Ramos (cell line): Measurements from ENCODE around the gene RXRA.
"Not testable (repeated sequence)": the region's sequence is repeated elsewhere in the genome, so short reads cannot be mapped to it uniquely, and the experiment has no call there.

ENCODE experiments used
- in situ Hi-C: fragments of 300-500 bp; cut with MboI; formaldehyde crosslinking; loops from one replicate; pipeline ENCODE4 v1.14.3; 2022; ENCODE audit warnings: low sequenced_read_pairs; ENCODE audit not compliant: unreplicated experiment

Gene RXRA

DNA sequence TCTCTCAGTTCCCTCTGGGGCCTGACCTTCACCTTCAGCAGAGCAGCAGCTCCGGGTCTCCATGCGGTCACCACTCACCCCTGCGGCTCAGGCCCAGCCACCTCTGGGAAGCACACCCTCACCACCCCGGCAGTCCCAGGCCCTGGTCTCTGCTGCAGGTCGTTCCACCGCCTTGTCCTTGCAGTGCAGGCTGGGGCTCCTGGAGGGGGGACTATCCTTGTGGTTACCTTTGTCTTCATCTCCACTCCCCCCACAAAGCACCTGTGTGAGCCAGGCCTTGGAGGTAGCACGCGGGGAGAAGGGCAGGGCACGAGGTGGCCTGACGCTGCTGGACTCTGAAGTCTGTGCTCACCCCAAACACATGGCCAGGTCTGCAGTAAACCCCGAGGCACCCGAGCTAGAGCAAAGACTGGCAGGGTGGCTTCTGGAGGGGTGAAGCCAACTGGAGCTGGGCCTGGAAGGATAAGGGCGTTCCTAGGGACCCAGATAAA is 33.2 kb upstream of the RXRA start:
- in situ Hi-C loops = no loop called here

GRCh38 chr9:134293611-134294152 is 32.6 kb upstream of the RXRA start:
- in situ Hi-C loops = no loop called here

DNA sequence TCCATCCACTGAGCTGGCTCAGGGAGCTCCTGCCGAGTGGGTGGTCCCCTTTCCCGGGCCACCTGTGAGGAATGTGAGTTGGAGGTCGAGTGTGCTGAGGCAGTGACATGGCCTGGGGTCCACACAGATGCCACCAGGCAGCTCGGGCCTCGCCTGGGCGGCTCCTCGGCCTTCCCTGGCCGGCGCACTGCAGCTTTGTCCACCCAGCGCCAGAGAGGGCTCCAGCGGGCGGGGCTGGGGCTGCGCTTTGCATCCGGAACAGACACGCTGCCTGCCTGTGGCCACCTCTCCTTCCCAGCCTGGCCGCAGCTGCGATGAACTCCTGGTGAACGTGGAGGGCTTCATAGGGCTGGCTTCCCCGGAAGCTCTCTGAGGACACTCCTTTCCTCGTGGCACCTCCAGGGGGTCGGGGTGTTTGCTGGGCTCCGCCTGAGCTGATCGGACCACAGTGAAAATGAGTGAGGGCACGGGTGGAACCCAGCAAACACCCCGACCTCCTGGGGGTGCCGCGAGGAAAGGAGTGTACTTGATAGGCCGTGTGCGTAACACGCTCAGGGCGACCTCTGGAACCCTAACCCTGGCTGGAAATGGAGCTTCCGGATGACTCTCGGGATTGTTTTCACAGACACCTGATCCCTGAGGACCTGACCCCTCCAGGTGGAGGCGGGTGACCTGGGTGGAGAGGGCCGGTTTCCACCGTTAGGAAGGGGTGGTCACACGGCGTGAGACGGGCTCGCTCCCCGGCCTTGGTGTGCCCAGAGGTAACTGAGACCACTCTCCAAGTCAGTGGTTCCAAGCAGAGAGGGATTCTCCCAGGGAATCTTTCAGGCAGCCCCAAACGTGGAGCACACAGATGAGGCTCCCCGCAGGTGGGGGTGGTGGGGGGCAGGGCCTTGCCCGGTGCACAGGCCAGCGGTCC is 31.8 kb upstream of the RXRA start:
- in situ Hi-C loops = no loop called here

DNA sequence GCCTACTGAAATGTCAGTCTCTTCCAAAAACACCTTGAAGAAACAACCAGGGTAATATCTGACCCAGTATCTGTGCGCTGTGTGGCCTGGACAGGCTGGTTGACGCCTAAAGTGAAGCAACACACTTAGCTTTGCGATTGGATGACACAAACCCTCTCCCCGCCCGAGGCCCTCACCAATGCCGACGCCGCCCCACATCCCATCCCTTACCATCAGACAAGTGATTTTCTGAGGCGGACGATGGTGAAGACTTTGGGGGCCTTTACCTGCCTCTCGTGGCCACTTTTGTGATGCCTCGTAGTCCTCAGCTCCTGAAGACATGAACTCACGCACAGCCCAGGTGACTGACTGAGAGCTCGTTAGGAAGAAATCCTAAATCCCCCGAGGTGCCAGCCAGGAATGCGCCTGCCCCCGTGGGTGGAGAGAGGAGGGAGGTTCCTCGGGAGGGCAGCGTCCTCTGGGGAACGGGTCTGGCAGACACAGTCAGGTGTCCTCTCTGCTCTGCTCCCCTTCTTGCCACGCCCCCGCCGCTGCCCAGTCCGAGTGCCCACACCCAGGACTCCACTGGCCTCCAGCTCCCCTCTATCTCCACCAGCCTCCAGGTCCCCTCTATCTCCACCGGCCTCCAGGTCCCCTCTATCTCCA is 31.0 kb upstream of the RXRA start:
- in situ Hi-C loops = no loop called here

- in situ Hi-C loops = no loop called here
These were observed 30.5 kb upstream of the RXRA start for GRCh38 chr9:134295746-134296250.

- in situ Hi-C loops = no loop called here
These were observed 29.8 kb upstream of the RXRA start for GRCh38 chr9:134296301-134297082.

- in situ Hi-C loops = no loop called here
These were observed 29.2 kb upstream of the RXRA start for GRCh38 chr9:134297083-134297410.

- in situ Hi-C loops = no loop called here
These were observed 28.7 kb upstream of the RXRA start for GRCh38 chr9:134297576-134297975.

GRCh38 chr9:134298000-134298399 is 28.3 kb upstream of the RXRA start:
- in situ Hi-C loops = no loop called here

- in situ Hi-C loops = no loop called here
These were observed 27.2 kb upstream of the RXRA start for GRCh38 chr9:134299068-134299467.

GRCh38 chr9:134299883-134300282 is 26.4 kb upstream of the RXRA start:
- in situ Hi-C loops = no loop called here

GRCh38 chr9:134301387-134302129 is 24.7 kb upstream of the RXRA start:
- in situ Hi-C loops = no loop called here

DNA sequence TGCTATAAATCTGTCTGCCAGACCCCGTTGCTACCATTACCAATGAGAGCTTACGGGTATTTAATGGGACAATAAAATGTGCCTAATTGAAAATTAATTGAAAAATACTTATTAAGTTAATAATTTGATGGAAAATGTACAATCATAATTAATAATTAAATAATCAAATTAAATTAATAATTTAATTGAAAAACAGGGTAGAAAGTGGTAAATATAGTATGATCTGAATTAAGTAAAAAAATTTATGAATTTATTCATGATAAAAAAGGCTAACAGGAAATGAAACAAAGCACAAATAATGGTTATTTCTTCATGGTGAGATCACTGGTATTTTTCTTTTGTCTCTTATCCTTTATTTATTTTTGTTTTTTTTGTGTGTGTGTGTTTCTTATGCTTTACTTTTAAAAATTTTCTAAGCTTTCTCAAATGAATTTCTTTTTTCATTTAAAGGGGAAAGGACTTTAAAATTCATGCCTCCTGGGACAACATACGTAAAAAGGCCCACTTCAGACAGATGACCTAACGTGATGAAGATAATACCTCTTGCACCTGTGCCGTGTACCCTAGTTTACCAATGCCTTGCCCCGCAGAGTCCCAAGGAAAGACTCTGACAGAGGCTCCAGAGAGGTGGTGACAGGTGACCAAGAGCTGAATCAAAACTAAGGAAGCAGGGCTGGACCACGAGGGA is 24.0 kb upstream of the RXRA start:
- in situ Hi-C loops = no loop called here

DNA sequence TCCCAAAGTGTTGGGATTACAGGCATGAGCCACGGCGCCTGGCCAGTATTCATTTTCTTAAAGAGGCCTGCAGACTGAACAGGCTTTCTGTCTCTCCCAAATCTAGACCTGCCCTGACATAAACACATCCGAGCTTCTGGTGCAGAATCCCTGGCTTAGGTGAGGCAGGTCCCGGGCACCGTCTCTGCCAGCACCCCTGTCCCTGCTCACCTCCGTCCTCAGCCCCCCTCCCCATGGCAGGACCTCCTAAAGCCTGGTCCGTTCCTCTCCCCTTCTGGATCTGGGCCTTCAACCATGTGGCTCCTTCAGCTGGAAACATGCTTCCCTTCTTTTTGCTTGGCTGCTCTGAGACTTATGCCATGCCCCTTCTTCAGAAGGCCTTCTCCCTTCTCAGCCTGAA is 22.7 kb upstream of the RXRA start:
- in situ Hi-C loops = no loop called here

DNA sequence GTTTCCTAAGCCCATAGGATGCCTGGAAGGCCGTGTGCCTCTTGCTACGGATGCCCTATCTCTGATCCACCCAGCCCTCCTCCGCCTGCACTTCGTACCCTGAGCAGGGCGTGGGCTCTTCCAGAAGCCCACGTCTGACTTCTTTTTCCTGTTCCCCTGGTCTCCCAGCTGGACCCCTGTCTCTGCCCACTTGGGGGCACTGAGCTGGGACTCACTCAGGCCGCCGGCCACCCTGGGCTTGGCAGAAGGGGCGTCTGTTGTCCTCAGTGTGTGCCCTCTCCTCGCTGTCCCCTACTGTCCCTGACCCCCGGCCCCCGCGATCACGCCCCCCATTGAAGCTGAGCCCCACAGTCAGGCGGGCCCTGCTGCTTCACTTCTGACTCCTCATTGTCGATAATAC is 22.0 kb upstream of the RXRA start:
- in situ Hi-C loops = no loop called here

- in situ Hi-C loops = no loop called here
These were observed 21.6 kb upstream of the RXRA start for GRCh38 chr9:134304690-134305089.

DNA sequence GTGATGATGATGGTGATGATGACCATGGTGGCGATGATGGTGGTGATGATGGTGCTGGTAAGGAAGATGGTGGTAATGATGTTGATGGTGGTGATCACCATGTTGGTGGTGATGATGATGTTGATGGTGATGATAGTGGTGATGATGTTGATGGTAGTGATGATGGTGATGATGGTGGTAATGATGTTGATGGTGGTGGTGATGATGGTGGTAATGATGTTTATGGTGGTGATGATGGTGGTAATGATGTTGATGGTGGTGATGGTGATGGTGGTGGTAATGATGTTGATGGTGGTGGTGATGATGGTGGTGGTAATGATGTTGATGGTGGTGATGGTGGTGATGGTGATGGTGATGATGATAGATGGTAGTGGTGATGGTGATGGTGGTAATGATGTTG is 20.7 kb upstream of the RXRA start:
- in situ Hi-C loops = no loop called here

DNA sequence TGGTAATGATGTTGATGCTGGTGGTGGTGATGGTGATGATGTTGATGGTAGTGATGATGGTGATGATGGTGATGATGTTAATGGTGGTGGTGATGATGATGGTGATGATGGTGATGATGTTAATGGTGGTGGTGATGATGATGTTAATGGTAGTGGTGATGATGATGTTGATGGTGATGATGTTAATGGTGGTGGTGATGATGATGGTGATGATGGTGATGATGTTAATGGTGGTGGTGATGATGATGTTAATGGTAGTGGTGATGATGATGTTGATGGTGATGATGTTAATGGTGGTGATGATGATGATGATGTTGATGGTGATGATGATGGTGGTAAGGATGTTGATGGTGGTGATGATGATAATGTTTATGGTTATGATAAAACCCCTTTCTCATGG is 20.2 kb upstream of the RXRA start:
- in situ Hi-C loops = not testable (repeated sequence)
